ENCODE measurements around the gene TNFSF8.

The TNFSF8 gene

DNA sequence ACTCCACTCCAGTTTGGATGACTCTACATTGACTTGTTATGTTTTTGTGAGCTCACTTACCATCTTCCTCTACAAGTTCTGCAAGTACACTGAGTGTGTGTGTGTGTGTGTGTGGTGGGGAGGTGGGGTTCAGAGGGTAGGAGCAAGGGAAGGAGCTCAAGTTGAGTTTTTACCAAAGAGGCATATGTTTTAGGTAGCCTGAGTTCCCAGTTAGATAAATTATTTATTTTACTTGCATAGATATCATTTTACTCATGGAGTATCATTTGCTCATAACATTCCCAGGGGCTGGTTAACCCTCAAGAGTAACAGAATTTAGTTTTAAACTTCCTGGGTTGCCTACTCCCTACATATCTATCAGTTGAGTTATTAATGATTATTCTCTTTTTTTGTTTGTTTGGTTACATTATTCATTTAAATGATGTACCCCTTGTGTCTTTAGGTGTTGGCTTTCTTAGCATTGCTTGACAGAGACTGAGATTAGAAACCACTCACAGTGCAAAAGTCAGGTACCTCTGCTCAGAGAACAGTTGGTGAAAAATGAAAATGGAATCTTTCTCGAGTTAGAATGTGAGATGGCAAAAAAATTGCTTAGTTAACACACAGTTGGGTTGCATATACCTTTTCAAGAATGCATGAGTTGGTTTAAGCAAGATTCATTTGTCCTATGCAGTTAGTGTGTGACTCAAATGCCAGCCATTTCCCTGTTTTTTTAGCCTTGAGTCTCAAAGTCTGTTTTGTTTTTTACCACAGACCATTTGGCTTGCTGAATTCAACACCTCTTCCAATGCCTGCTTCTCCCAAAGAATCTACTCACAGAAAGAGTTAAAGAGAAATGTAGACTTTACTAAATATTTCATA, 29.2 kb downstream of the TNFSF8 start:
- DNase-seq: no peak

DNA sequence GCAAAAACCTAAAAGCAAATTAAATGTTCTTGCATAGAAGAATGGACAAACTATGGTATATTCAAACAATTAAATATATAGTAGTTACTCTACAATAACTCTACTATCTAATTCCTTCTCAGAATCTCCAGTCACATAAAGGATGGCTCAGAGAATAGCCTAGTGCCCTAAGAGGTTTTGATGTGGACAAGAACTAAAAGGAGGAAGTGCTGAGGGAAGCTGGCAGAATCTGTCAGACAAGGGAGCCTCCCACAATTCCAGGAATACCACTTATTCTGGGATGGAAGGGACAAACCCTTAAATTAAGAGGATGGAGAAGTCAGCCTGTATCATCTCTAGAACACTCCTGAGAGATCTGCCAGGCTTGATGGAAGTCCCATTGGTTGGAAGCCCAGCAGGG, 30.4 kb downstream of the TNFSF8 start:
- DNase-seq: no peak

DNA sequence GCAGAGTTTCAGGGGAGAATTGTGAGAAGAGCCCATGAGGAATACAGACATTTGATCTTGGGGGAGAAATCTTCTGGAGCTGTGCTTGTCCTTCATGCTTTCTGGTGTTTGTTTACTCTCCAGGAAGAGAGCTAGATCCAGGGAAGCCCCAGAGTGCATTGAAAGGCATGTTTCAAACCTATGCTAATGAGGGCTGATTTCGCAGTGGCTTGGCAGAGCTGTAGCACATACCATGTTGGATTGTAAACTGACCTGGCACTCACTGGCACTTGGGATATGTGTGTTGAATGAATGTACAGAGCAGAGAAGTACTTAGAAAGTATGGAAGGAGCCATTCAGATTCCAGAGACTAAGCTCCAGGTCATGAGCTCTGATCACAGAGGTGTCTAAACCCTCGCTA, 30.9 kb downstream of the TNFSF8 start:
- DNase-seq: peak; percentile 70

DNA sequence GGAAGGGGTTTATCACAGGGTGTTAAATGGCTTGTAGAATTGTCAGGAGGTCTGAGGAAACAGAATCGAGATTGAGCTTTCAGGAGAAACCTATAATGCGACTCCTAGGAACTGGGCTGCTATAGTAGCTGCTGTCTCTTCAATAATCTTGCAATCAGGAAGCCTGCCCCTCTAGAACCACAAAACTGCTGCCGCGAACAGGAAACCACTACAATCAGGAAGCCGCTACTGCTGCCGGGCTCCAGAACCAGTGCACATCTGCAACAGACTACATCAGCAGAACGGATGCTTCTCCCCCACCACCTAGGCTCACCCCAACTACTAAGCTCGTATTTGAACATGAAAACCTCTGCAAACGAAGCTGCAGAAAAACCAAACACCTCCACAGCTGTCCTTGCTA, 31.6 kb downstream of the TNFSF8 start:
- DNase-seq: no peak

DNA sequence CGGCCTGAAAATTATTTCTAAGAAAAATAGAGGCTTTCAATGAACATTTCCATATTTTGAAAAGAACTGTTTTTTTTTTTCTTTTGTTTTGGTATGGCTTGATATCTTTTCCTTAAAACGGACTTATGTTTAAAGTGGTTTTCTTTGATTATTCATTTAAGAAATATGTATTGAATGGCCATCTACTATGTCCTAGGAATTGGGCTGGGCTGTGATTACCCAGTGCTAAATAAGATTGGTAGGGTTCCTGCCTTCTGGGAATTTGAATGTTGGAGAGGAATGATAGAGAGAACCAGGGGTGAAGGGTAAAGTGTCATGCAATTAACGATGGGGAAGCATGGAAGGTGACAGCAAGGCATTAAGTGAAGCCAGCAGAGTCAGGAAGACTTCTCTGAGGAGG, 33.2 kb downstream of the TNFSF8 start:
- DNase-seq: no peak

DNA sequence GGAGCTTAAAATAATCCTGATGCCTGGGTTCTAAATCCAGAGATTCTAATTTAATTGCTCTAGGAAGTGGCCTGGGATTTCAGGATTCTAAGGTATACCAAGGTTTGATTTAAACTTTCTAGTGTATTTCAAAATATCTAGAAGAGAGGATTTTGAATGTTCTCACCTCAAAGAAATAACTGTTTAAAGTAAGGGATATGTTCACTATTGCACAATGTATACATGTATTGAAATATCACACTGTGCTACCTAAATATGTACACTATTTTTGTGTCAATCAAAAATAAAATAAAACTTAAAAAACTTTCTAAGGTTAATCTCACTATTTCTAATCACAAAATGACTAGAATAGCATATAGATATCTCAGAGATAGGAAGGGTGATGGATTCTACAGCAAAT, 34.0 kb downstream of the TNFSF8 start:
- no peak for DNase-seq

DNA sequence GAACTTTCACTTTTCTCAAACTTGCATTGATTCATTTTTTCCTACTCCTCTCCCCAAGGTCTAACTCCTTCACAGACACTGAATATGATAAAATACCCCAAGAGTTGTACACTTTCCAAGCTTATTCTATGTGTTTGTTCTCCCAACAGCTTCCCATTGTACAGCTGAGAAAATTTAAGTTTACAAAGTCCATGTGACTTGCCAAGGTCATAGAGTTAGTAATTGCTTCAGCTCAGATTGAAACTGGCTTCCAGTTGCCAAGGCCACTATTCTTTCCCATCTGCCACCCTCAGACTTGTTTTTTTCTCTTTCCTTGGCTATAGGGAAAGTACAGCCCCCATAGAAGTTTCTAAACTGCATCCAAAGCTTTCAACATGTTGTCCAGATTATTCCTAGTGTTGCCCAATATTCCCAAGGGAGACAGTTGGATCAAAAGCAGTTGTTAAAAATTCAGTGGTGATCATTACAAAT, 34.8 kb downstream of the TNFSF8 start:
- no peak for DNase-seq

DNA sequence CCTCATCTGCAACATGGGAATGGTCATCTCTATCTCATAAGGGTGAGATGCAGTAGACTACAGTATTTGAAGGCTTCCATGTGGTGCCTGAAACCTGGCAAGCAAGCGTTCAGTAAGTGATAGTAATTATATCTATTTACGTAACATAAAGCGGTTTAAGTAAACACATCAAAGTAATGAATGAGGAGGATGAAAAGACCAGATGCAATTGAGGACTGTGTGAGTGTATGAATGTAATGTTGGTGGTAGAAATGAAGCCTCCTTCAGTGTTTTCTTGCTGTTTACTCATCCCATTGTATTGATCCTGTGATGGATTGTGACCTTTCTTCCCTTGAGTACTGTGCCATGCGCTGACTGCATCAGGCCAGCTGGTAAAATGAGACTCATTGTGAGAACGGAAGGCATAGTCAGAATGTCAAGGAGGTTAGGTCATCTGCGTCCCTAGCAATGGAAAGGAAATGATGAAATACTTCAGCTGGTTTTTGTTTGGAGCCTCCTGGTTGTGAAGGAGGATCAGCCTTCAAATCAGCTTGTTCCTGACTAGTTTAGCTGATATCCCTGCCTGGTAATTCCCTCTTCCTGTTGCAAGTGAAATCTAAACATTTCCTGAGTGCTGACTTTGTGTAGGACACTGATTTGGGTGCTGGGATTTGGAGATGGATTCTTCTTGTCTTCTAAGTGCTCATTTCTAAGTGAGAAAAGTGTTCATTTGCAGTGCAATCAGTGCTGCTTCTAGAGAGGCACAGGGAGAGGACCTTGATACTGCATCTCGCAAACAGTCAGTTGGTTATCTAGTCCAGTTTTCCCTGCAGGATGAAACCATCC, 35.6 kb downstream of the TNFSF8 start:
- peak; percentile 86 for DNase-seq

DNA sequence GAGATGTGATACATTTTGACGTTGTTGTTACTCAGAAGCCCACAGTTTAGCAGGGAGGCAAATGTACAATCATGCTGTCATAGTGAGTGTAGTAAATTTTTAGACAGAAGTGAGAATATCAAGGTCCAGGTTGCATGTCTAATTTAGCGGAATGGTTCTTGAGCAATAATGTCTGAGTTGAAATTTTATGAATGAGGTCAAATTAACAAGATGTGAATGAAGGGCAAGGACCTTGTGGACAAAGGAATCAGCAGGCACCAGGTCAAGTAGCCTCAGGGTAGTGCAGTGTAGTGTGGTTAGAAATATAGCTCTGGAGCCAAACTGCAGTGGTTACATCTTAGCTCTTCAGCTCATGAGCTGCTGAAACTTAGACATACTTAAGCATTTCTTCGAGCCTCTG, 36.2 kb downstream of the TNFSF8 start:
- DNase-seq: no peak

DNA sequence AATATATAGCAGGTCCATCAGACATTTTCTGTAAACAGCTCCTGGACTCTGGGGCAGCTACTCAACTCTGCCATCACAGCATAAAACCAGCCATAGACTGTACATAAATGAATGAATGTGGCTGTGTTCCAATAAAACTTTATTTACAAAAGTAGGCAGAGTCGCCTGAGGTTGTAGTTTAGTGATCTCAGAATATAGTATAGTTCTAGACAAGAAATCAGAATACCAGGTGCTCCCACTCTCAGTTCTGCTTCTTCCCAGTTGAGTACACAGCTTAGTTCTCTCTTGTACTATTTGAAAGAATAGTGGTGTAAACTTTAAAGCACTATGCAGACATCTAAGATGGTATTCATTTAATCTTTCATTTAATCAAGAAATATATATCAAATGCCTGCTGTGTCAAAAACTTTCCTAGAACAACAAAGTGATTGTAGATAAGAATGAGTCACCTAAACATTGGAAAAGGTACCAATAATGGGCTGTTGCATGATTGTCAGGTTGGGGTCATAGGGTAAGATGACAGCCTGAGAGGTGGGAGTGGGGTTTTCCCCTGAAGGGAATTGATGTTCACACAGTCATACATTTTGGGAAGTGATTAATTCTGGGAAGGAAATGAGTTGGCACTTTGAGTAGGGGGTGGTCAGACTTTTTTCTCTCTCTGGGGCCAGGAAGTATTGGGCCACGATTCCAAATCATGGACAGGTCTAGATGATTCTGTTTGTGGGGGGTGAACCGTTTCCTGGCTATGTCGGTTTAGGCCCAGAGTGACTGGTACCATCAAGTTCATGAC, 37.0 kb downstream of the TNFSF8 start:
- DNase-seq: no peak

DNA sequence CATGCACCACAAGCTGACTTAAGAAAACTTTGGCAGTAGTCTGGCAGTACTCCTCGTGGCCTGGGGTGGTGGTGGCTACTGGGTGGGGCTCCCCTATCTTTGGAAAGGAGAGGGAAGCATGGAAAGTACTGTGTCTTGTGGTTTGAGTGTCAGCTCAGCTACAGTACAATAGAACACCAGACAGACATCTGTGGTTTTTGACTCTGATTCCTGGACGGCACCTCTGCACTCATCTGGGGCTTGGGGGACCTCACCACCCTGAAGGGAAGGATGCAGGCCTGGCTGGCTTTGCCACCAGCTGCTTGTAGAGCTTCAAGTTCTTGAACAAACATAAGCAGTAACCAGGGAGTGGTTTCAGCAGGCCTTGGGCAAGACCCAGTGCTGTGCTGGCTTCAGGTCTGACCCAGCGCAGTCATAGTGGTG, 40.6 kb downstream of the TNFSF8 start:
- peak; percentile 58 for DNase-seq

DNA sequence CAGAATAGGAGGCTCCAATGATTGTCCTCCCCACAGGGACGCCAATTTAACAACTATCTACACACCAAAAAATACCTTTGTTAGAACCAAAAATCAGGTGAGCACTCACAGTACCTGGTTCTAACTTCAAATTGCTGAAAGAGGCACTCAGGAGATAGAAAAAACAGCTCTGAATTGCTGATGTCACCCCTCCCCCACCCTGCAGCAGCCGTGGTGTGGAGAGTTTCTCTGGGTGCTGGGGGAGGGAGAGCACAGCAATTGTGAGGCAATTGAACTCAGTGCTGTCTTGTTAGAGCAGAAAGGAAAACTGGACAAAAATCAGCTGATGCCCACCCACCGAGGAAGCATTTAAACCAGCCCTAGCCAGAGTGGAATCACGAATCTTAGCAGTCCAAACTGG, 41.8 kb downstream of the TNFSF8 start:
- peak; percentile 41 for DNase-seq

DNA sequence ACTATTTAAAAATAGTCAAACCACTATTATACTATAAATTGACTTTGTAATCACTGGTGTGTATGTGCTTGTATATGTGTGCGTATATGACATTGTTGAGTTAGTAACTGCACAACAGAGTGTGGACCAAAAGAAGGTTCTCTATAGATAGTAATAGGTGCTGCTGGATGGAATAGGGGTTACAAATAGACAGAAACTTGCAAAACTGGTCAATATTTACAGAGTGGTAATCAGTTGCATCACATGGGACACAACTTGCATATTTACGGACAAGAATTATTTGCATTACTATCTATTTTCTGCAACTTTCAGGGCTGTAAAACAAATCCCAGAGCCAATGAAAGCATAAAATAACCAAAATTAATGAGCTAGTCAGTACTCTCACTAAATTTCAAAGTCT, 42.4 kb downstream of the TNFSF8 start:
- DNase-seq: no peak

DNA sequence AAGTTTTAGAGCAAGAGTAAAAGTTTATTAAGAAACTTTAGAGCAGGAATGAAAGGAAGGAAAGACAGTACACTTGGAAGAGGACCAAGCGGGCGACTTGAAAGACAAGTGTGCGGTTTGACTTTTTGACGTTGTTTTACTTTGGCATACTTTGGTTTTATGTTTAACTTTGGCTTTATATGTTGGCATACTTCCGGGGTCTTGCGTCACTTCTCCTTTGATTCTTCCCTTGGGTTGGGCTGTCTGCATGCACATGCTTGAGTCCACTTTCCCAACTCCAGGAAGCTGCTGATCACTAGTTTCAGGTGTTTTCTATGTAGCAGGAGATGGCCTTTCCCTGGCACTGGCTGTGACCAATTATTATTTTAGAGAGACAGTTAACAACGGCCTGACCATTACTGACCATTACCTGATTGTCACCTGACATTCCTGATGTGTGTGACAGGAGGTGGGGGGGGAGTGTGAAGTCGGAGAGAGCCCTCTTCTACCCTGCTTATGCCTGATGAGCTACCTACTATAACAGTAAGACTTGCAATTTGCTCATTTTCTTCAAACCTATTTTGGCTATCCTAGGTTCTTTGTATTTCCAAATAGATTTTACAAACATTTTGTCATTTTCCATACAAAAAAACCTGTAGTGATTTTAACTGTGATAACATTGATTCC, 45.5 kb downstream of the TNFSF8 start:
- no peak for DNase-seq

DNA sequence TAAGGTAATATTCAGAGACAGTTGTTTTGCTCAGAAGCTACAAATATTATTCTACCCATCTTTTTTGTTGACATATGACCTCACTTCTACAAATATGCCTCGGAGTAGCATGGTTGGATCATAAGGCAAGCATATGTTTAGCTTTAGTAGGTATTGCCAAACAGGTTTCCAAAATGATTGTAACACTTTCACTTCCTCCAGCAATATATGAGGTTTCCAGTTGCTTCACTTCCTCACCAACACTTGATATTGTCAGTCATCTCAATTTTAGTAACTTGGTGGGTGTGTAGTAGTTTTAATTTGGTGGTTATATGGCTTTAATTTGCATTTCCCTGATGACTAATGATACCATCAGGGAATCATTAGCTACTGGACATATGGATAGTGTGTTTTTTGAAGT, 46.7 kb downstream of the TNFSF8 start:
- no peak for DNase-seq

DNA sequence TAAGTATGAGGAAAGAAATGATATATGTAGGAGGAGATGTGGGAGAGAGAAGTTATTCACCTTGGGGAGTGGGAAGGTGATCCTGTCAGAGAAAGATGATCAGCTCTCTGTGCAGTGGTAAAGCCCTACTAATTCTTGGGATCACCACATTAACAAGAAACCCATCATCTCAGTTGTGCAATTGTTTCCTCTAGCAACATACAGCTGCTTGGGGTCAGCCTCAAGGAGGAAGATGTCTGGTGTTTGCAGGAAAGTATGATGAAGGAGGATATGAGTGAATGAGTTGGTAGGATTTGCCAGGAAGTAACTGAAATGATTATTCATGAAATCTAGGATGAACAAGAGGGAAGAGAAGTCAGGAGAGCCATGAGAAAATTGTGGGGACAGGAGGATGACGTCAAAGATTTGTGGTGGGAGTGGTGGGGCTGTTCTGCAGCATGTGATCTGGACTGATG, 50.1 kb downstream of the TNFSF8 start:
- DNase-seq: no peak

DNA sequence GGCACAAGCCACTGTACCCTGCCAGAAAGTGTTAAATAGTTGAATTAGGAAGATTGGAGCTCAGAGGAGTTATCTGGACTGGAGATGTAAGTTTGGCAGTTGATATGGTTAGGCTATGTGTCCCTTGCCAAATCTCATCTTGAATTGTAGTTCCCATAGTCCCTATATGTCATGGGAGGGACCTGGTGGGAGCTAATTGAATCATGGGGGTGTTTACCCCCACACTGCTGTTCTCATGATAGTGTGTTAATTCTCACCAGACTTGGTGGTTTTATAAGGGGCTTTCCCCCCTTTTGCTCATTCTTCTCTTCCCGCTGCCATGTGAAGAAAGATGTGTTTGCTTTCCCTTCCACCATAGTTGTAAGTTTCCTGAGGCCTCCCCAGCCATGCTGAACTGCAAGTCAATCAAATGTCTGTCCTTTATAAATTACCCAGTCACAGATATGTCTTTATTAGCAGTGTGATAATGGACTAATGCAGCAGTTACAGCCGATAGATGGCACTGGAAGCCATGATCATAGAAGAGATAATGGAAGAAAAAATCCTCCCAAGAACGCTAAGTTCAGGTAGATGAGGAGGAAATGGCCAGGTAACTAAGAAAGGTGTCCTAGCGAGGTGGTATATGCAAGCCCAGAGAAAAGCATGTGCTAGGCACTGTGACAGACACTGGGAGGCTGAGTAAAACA, 51.4 kb downstream of the TNFSF8 start:
- no peak for DNase-seq

DNA sequence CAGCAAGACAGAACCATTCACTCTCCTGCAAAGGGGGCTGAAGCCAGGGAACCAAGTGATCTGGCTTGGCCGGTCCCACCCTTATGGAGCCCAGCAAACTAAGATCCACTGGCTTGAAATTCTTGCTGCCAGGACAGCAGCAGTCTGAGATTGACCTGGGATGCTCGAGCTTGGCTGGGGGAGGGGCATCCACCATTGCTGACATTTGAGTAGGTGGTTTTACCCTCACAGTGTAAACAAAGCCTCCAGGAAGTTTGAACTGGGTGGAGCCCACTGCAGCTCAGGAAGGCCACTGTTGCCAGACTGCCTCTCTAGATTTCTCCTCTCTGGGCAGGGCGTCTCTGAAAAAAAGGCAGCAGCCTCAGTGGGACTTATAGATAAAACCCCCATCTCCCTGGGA, 60.5 kb downstream of the TNFSF8 start:
- peak; percentile 37 for DNase-seq

DNA sequence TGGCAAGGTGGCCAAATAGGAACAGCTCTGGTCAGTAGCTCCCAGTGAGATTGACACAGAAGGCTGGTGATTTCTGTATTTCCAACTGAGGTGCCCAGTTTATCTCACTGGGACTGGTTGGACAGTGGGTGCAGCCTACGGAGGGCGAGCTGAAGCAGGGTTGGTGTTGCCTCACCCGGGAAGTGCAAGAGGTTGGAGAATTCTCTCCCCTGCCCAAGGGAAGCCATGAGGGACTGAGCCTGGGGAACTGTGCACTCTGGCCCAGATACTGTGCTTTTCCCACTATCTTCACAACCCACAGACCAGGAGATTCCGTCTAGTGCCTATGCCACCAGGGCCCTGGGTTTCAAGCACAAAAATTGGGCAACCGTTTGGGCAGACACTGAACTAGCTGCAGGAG, 61.0 kb downstream of the TNFSF8 start:
- DNase-seq: no peak

DNA sequence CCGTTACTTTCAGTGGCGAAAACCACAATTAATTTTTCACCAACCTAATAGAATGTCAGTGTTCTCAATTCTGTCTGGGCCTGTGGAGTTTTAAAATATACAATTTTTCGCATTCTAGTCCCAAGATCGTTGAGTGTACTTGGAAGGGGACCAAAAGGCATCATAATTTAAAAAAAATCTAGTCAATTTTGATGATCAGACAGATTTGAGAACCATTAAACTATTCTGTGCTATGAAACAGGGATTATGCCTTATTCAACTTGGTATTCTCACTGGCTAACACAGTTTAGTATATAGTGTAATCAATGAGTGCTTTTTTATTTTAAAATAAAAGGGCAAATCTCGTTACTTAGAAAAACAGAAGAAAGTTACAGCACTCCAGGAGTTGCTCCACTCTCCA, 63.1 kb downstream of the TNFSF8 start:
- no peak for DNase-seq

DNA sequence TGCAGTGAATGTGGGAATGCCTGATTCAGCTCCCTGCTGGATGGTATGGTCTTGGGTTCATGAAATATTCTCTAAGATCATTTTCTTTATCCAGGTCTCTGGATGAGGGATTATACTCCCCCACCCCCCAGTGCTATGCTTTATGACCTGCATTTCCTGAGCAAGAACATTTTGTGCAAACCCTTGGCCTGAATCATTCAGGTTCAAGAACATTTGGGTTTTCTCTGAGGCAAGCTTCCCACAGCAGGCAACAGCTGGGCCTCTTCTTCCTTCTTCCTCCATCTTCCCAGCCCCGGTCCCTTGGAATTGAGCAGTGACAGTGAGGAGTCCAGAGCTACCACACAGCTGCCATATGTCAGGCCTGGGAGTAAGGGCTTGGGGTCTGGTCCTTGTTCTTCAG, 65.9 kb downstream of the TNFSF8 start:
- no peak for DNase-seq

Data from NCI-H510A treated with DMSO at 0.1 percent for 48 hours (cell line).